GM21381 (cell line): ENCODE results near the gene COPB2.
A peak's percentile ranks its signal among the peaks of the same experiment; 100 is the strongest.
"Not testable (repeated sequence)": the region's sequence is repeated elsewhere in the genome, so short reads cannot be mapped to it uniquely, and the experiment has no call there.

Experiments used
- ATAC-seq: cut with Tn5 transposase; IDR thresholded peaks from one replicate; pipeline ENCODE4 v1.9.1; 2021; ENCODE audit warnings: mild to moderate bottlenecking, moderate library complexity; ENCODE audit not compliant: unreplicated experiment

COPB2 gene

DNA sequence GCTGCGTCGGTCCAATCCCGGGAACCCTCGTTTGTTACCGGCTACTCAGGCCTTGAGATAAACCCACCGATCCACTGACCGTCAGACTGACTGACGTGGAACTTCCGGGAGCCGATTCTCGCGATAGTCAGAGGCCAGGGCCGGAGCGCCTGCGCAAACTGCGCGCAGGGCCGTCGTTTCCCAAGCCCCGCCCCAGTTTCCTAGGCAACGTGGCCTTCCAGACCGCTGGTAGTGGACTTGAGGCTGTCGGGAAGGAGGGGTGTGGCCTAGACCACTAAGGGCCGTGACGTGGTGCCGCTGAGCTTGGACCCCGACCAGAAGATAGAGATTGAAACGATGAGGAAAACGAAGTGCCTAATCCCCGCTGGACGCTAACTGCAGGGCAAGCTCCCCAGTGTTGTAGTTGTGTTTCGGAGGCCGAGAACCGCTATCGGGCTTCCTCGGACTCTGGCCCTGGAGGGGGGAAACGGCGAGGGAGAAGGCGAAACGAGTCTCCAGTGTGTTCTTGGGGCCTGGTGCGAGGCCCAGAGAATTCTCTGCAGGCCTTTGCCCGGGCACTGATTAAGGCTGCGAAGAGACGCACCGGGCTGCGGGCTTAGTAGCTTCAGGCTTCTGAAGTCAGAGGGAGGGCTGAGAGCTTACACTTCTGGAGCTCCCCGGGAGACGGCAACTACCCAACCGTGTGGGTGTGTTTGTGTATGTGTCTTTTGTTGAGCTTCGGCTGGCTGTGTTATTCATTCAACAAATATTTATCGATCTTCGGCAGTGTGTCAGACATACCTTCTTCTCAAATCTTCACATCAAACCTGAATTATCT lies at the start of gene COPB2:
TSS of gene COPB2 (minus strand) at position 96 of the 817 bp plus-strand sequence. CDS start 97 bp downstream, outside the sequence.
- ATAC-seq: peak; percentile 97

DNA sequence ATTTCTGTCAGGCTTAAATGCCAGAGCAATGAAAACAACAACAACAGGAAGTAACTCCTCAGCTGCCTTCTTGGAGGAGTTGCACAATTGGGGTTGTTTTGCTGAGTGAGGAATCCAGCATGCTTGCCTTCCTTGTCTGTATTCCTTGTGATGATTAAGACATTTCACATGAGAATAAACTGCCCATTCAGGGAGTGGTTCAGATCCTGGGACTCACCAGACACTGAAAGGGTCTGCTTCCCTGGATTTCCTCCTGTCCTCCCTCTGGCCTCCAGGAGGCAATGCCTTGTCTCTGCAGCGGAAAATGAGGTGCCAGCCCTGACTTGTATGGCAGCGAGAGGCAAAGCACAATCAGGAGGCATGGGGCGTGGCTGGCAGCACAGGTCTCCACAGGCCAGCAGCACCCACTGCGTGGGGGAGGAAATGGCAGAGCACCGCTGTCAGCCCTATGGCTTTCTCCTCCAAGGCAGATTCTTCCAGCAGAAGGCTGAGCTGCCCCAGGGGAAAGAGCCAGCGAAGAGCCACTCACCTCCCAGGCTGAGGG lies 45.4 kb upstream of the COPB2 start:
- no peak for ATAC-seq

- no peak for ATAC-seq
Measured at GRCh38 chr3:139434228-139434627, 44.8 kb upstream of the COPB2 start.

GRCh38 chr3:139433089-139433488 lies 43.6 kb upstream of the COPB2 start:
- no peak for ATAC-seq

DNA sequence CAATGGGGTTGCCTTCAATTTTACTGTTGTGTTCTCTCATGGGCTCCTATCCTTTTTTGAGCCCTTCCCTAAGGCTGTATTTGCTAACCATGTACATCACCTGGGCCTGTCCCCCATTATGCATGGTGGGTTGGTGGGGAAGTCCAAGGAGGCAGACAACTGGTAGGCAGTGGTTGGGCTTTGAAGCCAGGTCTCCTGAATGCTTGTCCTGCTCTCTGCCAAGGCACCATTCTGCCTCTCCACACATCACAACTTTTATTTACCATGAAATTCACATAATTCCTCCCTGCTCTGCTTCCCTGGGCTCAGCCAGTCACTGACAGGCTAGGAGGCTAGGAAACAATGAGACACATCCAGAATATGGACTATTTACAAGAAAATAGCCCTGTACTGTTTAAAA lies 41.0 kb upstream of the COPB2 start:
- no peak for ATAC-seq

DNA sequence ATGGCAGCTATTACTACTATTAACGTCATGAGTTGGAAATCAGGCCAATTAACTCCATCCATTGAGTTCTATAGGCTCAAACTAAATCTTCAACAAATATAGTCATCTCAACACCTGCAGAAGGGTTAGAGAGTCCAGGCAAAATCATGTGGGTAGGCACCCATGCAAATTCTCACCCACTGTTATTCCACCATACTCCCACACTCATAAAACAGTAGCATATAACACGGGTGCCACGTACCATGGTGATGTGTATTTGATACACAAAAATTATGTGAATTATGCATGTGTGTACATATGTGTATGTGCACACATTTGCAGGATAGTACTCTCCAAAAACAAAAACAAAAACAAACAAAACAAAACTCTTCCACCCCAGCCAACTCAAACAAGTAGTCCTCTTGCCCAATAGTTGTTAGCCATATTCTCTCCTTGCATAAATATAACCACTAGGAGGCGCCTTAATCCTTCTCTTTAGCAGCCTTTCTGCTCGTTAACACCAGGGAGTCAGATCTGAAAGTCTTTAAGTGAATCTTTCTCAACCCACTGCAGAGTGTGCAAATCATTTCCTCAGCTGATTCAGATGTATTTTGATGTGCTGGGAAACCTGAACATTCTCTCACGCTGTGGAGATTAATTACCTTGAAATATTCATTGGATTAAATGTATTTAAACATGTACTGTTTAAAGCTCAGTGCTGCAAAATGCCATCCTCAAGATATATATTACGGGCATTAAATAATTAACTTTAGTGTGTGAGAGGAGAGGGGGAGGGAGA lies 38.0 kb upstream of the COPB2 start:
- ATAC-seq: peak; percentile 78

GRCh38 chr3:139425745-139426400 lies 36.4 kb upstream of the COPB2 start:
- no peak for ATAC-seq

- no peak for ATAC-seq
Measured at GRCh38 chr3:139423232-139423631, 33.8 kb upstream of the COPB2 start.

DNA sequence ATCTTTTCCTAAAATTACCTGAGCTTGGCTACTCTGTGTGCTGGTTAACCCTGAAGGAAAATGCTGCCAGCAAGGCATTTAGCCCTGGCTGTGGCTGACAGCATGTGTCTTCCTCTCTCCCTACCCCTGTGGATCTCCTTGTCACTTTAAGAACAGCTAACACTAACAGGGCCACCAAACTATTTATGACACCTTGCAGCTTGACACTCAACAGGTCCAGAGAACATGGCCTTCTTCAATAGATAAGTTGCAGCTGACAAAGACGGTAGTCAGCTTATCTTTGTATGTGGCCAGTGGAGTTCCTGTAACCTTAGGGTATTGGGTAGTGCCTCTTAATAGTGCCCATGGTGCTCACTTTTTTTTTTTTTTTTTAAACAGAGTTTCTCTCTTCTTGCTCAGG lies 32.0 kb upstream of the COPB2 start:
- no peak for ATAC-seq

DNA sequence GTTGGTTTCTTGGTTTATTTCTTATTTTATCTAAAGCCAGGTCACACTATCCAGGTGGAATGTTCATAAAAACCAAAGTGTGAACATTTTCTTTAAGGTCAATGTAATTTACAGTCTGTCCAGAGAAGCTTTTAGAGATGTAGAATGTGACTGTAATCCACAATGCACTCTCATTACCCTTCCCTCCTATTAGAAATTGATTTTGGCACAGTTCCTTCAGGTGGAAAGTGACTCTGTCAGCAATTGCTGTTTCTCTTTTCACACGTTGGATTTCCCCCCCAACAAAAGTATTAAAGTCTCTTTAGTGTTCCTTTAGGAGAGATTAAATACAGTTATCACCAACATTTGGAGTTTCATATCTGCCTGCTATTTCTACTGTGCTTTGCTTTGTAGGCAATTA lies 31.6 kb upstream of the COPB2 start:
- ATAC-seq: no peak

GRCh38 chr3:139418144-139418543 lies 28.7 kb upstream of the COPB2 start:
- ATAC-seq: no peak

DNA sequence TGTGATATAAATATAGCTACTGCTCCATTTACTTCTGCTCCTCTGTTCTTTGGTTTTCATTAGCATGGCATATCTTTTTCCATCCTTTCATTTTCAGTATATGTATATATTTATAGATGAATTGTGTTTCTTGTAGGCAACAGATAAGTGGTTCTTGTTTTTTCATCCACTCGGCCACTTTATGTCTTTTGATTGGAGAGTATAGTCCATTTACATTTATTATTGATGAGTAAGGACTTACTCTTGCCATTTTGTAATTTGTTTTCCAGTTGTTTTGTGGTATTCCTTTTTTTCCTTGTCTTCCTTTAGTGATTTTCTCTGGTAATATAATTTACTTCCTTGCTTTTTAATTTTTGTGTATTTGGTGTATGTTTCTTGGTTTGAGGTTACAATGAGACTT lies 26.8 kb upstream of the COPB2 start:
- ATAC-seq: no peak

DNA sequence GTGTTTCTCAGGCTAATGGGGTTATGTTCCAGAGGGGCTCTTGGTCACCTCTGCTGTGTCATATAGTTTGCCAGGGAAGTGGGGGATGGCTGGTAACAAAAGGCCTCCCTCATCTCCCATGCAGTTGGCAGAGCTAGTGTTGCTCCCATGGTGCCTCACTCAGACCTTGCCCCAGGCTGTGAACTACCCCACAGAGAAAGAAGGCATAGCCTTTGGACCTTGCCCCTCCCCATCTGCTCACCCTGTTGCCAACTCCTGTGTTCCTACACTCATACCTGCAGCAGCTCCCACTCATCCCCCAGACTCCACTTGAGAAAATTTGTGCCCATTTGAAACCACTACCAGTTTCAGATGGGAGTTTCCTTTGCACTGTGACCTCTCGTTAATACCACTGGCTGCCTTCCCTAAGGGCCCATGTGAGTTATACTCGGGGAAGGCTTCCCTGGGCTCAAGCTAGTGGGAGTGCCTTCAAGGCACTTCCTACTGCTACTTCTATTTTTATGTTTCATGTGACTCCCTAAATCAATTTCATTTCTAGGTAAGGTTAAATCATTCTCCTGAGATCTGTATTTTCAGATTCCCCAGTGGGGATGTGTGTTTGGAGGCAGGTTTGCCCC lies 25.3 kb upstream of the COPB2 start:
- ATAC-seq: no peak

DNA sequence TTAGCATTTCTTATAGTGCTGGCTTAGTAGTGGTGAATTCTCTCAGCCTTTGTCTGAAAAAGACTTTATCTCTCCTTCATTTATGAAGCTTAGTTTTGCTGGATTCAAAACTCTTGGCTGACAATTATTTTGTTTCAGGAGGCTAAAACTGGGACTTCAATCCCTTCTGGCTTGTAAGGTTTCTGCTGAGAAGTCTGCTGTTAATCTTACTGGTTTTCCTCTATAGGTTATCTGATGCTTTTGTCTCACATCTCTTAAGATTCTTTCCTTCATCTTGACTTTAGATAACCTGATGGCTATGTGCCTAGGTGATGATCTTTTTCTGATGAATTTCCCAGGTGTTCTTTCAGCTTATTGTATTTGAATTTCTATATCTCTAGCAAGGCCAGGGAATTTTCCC lies 23.4 kb upstream of the COPB2 start:
- not testable (repeated sequence) for ATAC-seq

- ATAC-seq: not testable (repeated sequence)
Measured at GRCh38 chr3:139401155-139401554, 11.7 kb upstream of the COPB2 start.

- no peak for ATAC-seq
Measured at GRCh38 chr3:139396707-139397106, 7.3 kb upstream of the COPB2 start.

DNA sequence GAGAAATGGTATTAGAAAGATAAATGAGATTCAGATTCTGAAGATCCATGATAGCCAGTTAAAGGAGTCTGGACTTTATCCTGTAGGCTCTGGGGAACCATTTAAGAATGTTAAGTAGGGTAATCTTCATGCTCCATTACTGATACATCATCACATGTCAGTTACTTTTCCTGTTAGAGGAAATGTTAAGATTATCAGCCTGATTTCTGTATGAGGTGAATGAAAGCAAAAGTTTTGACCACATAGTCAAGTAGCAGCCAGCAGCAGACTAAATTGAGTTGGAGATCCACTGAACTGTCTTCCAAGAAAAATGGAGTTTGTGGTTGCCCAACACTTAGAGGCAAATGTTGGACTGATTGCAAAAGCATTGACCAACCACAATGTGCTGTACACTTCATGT lies 4.7 kb upstream of the COPB2 start:
- no peak for ATAC-seq

GRCh38 chr3:139388821-139389551 lies 461 bp downstream of the COPB2 start:
- peak; percentile 30 for ATAC-seq

DNA sequence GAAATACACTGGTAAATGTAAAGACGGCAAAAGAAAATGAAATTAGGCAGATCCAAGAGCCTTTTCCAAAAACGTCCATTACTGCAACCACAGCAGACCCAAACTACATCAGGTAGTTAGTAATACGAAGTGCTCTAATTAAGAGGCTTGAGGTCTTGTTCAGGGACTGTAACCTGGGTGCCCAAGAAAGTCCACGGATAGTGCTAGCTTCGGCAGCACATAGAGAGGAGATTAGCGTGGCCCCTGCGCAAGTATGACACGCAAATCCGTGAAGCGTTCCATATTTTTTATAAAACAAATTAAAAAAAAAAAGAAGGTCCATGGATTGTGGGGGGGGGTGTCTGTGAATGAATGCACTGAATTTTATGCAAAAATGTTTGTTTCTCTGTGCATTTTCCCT lies 1.4 kb downstream of the COPB2 start:
- no peak for ATAC-seq

DNA sequence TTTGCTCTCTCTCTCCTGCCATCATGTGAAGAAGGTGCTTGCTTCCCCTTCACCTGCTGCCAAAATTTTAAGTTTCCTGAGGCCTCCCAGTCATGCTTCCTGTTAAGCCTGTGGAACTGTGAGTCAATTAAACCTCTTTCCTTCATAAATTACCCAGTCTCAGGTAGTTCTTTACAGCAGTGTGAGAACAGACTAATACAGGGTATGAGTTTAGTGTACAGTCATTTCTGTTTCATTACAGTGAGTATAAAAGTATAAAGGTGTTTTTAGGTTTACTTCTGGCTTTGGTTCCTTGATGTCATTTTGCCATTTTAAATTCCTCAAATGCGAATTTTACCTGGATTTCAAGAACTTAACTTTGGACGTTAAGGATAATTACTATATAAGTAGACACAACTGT lies 7.2 kb downstream of the COPB2 start:
- not testable (repeated sequence) for ATAC-seq
